COR-L47 (cell line): ENCODE data around the gene KCNJ12.

ENCODE experiments used
- DNase-seq: peaks from one replicate; lab custom pipeline; 2025; lab: John Stamatoyannopoulos, UW

KCNJ12 gene

DNA sequence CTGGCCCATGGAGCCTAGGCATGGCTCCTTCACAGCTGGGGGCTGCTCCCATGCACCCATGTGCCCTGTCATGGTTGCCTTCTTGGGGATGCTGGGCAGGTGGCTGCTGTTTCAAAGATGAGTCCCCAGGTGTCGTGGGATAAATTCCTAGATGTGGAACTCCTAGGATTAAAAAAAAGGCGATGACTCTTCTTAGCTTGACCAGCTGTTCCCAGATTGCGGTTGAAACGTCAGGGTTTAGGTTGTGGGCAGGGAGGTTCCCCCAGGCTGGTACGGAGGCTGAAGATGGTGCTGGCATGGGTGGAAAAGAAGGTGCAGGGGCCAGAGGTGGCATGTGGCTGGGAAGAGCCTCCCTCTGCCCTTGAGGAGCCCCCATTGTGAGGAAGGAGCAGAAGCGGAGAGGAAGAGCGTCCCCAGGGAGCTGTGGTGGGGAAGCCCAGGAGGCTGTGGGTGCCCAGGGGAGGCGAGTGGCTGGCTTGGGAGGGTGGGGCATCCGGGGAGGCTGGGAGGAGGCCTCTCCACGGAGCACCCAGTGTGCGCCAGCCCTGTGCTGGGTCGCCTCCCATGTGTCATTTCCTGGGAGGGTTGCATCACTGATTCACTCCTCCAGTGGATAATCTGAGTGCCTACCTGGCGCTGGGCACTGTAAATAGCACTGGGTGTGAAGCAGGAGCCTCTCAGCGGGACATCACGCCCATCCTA is 7.5 kb upstream of the KCNJ12 start:
- DNase-seq: no peak

GRCh38 chr17:21369395-21369794 is 6.8 kb upstream of the KCNJ12 start:
- DNase-seq: no peak

DNA sequence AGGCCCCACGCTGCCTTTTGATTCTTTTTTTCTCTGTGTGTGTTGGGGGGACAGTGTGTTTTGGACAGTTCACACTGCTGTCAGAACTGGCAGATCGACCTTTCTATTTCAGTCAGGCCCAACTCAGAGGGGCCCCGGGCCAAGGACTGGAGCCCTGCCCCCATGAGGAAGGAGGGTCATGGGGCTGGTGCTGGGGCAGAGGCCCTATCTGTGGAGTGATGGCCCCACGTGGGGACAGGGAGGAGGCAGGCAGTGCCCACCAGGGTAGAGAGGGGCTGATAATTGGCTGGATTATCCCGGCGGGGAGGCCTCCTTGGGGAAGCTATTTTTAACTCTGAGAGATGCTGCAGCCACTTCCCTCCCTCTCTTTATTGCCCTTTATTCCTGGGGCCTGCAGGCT is 5.7 kb upstream of the KCNJ12 start:
- no peak for DNase-seq

GRCh38 chr17:21371511-21372081 is 4.6 kb upstream of the KCNJ12 start:
- DNase-seq: no peak

GRCh38 chr17:21372256-21372954 is 3.8 kb upstream of the KCNJ12 start:
- DNase-seq: no peak

DNA sequence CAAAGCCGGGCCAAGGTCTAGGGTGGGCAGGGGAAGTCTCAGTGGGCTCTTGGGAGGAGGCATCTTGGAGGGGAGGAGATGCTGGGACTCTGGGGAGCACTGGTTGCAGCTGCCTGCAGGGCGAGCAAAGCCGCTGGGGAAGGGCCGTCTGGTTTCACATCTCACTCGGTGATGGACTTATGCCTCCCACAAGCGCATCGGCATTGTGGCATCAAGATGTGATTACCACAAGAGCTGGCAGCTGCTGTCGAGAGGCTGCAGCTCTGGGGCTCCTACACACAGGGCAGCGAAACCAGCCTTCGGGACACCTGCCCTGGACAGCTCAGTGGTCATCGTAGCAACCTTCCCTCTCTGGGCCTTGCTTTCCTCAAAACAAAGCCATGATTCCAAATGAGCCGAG is 3.1 kb upstream of the KCNJ12 start:
- DNase-seq: no peak

- DNase-seq: no peak
These were observed 2.3 kb upstream of the KCNJ12 start for GRCh38 chr17:21373696-21374440.

DNA sequence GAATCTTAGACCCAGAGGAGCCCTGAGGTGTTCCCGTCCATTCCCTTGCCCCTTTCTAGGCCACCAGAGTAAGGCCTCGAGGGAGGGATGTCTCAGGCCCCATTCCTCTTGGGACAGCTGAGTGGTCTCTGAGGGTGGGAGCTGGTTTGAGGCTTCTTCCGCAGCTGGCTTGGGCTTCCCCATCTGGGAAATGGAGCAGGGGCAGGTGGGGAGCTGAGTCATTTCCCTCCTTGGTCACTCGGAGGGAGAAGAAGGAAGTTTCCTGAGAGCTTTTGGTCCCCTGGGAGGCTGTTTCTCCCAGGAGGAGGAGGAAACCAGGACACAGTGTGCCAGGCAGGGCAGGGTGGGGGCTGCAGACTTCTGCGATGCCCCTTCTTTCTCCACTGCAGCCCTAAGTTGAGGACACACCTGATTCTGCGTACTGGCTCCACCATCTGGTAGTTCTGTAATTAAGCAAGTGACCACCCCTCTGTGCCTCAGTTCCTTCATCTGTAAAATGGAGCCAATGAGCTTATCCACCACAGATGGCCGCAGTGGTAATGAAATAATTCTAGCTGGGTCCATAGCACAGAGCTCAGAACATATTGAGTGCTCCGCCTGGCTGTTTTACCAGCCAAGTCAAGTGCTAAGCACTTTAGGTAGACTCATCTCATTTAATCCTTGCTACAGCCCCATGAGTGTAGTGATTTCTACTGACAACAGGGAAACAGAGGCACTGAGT is 1.6 kb upstream of the KCNJ12 start:
- no peak for DNase-seq

GRCh38 chr17:21375162-21375560 is 996 bp upstream of the KCNJ12 start:
- no peak for DNase-seq

DNA sequence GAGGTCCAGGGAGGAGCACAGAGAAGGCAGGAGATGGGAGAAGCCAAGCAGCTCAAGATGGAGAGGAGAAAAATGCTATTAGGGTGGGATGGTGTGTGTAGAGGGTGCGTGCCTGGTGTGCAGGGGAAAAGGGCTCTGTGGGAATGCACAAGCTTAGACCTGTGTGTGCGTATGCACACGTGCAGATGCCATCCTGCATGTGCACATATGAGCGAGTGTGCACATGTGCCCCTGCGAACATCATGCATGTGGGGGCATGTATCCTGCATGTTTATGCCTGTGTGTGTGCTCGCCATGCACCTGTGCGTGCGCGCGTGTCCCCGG is 438 bp upstream of the KCNJ12 start:
- DNase-seq: no peak

DNA sequence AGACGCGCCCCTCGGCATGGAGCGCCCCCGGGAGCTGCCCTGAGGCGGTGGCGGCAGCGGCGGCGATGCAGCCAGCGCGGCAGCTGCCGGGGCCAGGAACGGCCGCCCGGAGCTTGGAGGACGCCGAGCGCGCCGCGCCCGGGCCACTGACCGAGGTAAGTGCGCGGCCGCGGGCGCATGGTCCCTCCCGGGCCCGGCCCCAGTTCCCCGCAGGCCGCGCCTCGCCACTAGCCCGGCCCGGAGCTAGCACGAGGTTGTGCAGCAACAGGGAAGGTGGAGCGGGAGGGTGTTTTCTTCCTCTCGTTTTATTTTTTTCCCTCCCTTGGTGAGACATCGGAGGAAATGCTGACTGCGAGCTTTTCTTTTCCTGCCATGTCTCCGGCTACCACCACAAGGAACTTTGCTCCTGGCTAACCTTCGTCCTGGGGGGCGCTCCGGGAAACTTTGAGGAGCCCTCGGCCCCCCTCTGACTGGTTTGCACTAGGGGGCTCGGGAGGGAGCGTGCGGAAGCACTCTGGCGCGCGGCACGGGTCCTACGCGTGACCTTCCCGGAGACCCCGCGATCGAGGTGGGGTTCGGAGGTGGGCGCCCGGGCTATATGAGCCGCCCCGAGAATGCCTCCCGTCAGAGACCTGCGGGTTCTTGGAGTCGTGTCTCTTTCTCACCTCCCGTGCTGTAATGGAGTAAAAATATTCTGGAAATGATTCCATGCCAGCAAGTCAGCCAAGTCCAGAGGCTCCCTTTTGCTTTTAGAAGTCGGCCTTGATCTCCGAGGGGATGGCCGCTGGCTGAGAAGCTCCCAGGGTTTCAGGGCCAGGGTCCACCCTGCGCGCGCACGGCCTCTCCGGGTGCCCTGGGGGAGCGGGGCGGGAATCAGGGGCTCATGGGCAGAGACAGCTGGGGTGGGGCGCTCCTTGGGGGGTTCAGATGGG is 868 bp downstream of the KCNJ12 start:
- DNase-seq: no peak

DNA sequence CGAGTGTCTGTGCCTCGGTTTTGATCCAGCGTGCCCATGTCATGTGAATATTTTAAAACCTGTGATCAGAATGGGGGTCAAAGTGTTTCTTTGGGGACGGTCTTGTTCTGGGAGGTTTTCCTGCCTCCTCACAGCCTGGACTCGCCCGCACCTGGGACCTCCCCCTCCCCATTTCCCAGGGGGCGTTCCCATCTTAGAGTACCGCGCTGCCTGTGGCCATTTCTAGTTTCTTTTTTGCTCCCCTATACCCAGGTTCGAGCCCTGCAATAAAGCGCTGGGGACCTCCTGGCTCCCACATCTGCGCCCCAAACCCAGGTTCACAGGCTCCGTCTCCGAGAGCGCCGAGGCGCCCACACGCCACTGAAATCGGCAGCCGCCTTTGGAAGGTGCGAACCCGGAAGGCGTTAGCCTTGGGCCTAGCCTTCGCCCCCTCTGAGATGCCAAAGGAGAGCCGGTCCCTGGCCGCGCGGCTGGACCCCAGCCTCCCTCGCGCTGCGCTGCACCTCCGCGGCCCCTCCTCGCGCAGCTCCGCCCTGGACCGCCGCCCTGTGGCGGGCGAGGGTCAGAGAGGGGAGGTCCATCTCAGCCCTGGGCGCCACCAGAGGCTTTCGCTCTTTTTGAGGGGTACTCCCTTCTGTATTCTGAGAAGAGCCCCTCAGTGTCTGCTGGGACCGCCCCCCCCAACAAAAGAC is 1.7 kb downstream of the KCNJ12 start:
- DNase-seq: no peak

DNA sequence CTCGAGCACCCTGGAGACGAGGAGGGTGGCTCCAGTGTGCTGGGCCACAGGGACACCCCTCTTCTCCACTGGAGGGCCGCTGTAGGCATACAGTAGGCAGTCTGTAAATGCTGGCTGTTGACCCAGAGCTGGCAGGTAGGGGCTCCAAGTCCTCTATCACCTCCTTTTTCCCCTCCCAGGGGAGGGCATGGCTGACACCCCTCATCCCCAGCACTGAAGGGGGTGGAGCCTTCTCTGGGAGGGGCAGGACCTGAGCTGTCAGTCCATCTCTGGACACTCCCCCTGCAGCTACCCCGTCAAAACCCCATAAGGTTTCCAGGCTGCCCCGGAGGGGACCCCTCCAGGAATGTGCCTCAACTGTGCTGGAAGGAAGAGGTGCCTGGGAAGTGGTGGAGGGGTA is 2.4 kb downstream of the KCNJ12 start:
- DNase-seq: no peak

DNA sequence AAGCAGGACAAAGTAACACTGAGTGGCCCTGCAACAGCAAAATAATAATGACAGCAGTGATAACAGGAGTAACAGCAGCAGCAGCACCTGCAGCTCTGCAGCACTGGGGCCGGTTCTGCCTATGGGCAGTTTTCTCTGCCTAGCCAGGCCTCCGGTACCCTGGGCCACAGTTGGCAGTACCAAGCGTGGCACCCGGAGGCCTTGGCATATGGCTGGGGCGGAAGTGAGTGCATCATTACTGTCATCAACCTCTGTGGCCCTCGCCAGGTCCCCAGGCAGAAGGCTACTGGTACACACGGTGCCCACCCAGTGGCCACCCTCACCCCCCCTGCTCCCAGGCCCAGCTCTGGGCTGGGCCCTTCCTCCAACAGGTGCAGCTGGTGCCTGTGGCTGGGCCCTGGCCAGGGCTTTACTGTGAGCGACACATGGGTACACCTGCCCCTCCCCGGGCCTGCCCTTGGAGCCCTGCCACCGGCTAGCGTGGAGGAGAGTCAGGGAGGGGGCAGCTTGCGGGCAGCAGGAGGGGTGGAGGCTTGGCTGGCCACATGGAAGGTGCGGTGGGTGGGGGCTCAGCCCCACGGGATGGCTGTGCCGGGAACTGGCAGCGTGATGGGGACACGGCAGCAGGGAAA is 3.0 kb downstream of the KCNJ12 start:
- DNase-seq: peak; percentile 14

DNA sequence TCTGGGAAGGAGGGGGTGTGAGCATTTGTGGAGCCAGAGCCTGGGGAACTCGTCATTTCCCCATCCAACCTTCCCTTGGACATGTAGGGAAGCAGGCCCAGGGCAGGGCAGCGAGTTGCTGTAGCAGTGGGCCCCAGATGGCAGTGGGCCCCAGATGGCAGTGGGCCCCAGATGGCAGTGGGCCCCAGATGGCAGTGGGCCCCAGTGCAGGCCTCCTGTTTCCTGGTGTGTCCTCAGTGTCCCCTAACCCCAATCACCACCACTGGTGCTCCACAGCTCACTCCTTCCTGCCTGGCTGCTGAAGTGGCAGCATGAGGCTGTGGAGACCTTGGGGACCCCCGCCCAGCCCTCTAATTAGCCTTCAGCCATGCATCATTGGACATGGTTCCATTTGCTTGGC is 4.5 kb downstream of the KCNJ12 start:
- DNase-seq: no peak

DNA sequence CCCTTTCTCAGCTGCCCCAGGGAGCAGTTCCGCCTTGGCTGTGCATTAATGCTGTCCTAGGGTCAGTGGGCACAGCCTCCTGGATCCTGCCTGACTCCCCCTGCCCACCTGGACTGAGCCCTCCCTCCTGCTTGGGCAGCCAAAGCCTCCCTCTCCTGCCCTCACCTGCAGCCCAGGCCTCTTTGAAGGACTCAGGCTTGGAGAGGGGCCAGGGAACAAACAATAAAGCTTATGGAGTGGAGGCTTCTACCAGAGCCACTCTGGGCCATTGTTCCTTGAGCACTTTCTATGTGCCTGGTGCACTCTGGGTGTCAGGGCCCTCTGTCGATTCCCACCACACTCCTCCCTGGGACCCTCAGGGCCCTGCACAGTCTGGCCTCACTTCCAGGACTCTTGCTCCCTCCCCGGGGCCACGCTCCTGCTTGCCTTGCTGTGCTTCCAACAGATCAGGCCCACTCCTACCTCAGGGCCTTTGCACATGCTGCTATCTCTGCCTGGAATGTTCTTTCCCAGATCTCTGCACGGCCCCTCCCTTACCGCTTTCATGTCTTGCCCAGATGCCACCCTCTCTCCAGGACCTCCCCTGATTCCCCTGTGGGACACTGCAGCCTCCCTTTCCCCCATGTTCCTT is 5.0 kb downstream of the KCNJ12 start:
- DNase-seq: no peak

DNA sequence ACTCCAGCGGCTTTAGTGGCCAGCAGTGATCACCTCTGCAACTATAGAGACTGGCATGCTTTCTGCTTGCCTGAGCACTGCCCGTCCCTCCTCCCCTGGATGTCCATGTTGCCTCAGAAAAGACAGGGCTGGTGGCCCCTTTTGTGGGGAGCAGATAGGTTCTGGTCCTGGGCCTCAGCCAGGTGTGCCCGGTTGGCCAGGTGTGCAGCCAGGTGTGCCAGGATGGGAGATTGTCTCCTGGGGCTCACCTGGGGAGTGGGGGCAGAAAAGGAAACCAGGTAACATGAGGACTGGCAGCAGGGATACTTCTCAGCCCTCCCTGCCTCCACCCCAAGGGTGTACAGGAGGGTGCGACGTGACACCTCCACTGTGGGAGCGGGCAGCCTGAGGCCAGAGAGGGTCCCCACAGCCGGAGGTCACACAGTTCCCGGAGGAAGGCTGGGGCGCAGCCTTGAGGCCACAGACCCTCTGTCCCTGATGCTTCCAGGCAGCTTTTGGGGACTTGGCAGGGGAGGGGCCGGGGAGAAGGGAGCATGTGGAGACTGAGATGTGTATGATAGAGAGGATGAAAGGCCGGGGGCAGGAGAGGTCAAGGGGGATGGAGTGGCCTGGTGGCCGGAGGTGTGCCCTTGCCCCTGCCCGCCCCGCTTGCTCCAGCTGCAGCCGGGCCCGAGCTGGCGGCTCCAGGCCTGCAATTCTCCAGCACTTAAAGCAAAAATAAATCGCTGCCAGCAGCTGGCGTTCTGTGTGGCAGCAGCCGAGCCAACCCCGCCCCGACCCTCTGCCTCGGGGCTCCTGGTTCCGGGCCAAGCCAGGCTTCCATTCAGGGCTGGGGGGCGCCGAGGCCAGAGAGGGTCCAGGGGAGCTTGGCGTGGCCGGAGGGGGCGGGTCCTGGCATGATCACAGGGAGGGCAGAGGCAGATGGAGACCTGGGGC is 6.7 kb downstream of the KCNJ12 start:
- DNase-seq: no peak

DNA sequence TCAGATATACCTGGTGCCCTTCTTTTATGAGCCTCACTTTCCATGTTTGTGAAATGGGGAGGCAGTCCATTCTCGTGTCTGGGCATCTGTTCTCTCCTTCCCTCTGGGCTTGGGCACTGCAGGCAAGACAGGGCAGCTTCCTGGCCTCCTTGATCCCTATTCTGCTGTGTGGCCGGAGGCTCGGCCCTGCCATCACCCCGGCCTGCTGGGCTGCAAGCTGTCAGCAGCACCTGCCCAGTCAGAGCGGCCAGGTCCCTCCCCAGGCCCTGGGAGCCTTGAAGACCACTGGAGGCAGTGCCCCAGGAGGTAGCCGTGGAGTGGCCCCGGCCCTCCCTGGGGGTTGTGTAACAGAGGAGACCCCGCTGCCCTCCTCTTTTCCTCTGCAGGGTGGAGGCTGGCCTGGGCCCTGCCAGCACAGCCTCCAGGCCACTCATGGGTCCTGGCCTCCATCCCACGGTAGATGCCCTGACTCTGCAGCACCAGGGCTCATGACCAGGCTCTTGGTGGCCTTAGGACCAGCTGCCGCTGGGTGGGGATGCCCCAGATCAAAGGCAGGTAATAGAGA is 9.2 kb downstream of the KCNJ12 start:
- DNase-seq: no peak
